Neural progenitor cell (in vitro differentiated cells): ENCODE data around the gene COIL. TPM values are rescaled to one million over a fixed set of nuclear protein-coding genes. Genes with fewer than 3 reads are reported as not detected.

Experiments used
- DNase-seq: peaks from one replicate; pipeline ENCODE4 v3.0.0-alpha.2; 2016; ENCODE audit warnings: low spot score
- H2AFZ ChIP-seq: fragments of 200-600 bp; sonication (generic); replicated peaks from 2 replicates; pipeline ENCODE4 v1.6.1; 2016; ENCODE audit warnings: antibody characterized with exemption
- H3F3A ChIP-seq: fragments of 200-600 bp; sonication (generic); 2 replicates; pipeline ENCODE4 v1.6.1; 2016; ENCODE audit warnings: antibody characterized with exemption, low read depth
- H3K27ac ChIP-seq: fragments of 200-600 bp; sonication (generic); 2 replicates; pipeline ENCODE4 v1.5.1; 2016; ENCODE audit warnings: mild to moderate bottlenecking
- H3K27me3 ChIP-seq: fragments of 200-600 bp; sonication (generic); 2 replicates; pipeline ENCODE4 v1.6.1; 2016; ENCODE audit warnings: mild to moderate bottlenecking, moderate library complexity
- H3K36me3 ChIP-seq: fragments of 200-600 bp; sonication (generic); 2 replicates; pipeline ENCODE4 v1.5.1; 2016
- H3K4me1 ChIP-seq: fragments of 200-600 bp; sonication (generic); 2 replicates; pipeline ENCODE4 v1.6.1; 2016; ENCODE audit warnings: mixed run types
- H3K4me2 ChIP-seq: fragments of 200-600 bp; sonication (generic); 2 replicates; pipeline ENCODE4 v1.6.1; 2016
- H3K4me3 ChIP-seq: fragments of 200-600 bp; sonication (generic); 2 replicates; pipeline ENCODE4 v1.5.1; 2016
- H3K79me2 ChIP-seq: fragments of 200-600 bp; sonication (generic); 2 replicates; pipeline ENCODE4 v1.6.1; 2016; ENCODE audit warnings: low read depth
- H3K9ac ChIP-seq: fragments of 200-600 bp; sonication (generic); 2 replicates; pipeline ENCODE4 v1.6.1; 2016
- H3K9me3 ChIP-seq: fragments of 200-600 bp; sonication (generic); 2 replicates; pipeline ENCODE4 v1.5.1; 2016; ENCODE audit warnings: low read depth
- H4K20me1 ChIP-seq: fragments of 200-600 bp; sonication (generic); 2 replicates; pipeline ENCODE4 v1.6.1; 2016; ENCODE audit warnings: low read depth
- H3K27ac Mint-ChIP-seq: 3 replicates; pipeline ENCODE4 v1.8.0; 2021; ENCODE audit warnings: mixed read lengths
- H3K27me3 Mint-ChIP-seq: 2 replicates; pipeline ENCODE4 v1.8.0; 2022; ENCODE audit warnings: low read depth, mild to moderate bottlenecking, inconsistent platforms, moderate library complexity, mixed read lengths; ENCODE audit not compliant: insufficient read depth
- H3K36me3 Mint-ChIP-seq: 3 replicates; pipeline ENCODE4 v1.8.0; 2021; ENCODE audit warnings: mixed read lengths
- H3K4me1 Mint-ChIP-seq: 3 replicates; pipeline ENCODE4 v1.8.0; 2021; ENCODE audit warnings: mixed read lengths
- H3K4me3 Mint-ChIP-seq: 3 replicates; pipeline ENCODE4 v1.8.0; 2021; ENCODE audit warnings: mild to moderate bottlenecking, moderate library complexity, mixed read lengths
- H3K9me3 Mint-ChIP-seq: 3 replicates; pipeline ENCODE4 v1.8.0; 2020; ENCODE audit warnings: mixed read lengths
- CTCF ChIP-seq: fragments of 200-600 bp; sonication (generic); IDR thresholded peaks from 2 replicates; pipeline ENCODE4 v1.5.1; 2017; ENCODE audit warnings: antibody characterized with exemption, mild to moderate bottlenecking
- EZH2 ChIP-seq: fragments of 200-600 bp; sonication (generic); IDR thresholded peaks from 2 replicates; pipeline ENCODE4 v1.6.1; 2017; ENCODE audit warnings: antibody characterized with exemption, mild to moderate bottlenecking, moderate library complexity
- EZH2phosphoT487 ChIP-seq: fragments of 200-600 bp; sonication (generic); IDR thresholded peaks from 2 replicates; pipeline ENCODE4 v1.6.1; 2017; ENCODE audit warnings: antibody characterized with exemption
- total RNA-seq: library from RNA; depleted of rRNA; stranded (reverse); fragments of >200 nt; gene quantifications from 2 replicates; pipeline ENCODE4 v1.2.3, GENCODE V29; 2015; ENCODE audit warnings: low replicate concordance

Gene COIL
- total RNA-seq, 1 donor from 2014 or later = 40.0 TPM

GRCh38 chr17:56917559-56918296 is 43.1 kb downstream of the COIL start:
- H3K79me2 ChIP-seq = no peaks in the 10 kb centered on the region
- H2AFZ ChIP-seq = no peak overlapping the region
- no peaks in the 10 kb centered on the region for H3K36me3 ChIP-seq
- H3K36me3 Mint-ChIP-seq = no peaks in the 10 kb centered on the region
- H3K9ac ChIP-seq = no peak overlapping the region
- H3K27ac ChIP-seq = no peak overlapping the region
- peaks cover 14% of the 10 kb centered on the region for H3K4me1 Mint-ChIP-seq
- no peaks in the 10 kb centered on the region for H3F3A ChIP-seq
- no peaks in the 10 kb centered on the region for H3K9me3 ChIP-seq
- H3K4me1 ChIP-seq = peaks cover 8% of the 10 kb centered on the region
- no peak for TF ChIP-seq CTCF
- no peak for TF ChIP-seq EZH2
- TF ChIP-seq EZH2phosphoT487 = no peak
- H3K4me2 ChIP-seq = no peak overlapping the region
- DNase-seq = no peak
- H3K27me3 ChIP-seq = peaks cover 35% of the 10 kb centered on the region
- H4K20me1 ChIP-seq = no peaks in the 10 kb centered on the region
- no peak overlapping the region for H3K27ac Mint-ChIP-seq
- H3K9me3 Mint-ChIP-seq = peaks cover 11% of the 10 kb centered on the region
- H3K4me3 Mint-ChIP-seq = no peak overlapping the region
- H3K4me3 ChIP-seq = no peak overlapping the region
- peaks cover 7% of the 10 kb centered on the region for H3K27me3 Mint-ChIP-seq

- Mint-ChIP-seq H3K36me3 (no peaks in the 10 kb centered on the region), H3K9me3 (peaks cover 11% of the 10 kb centered on the region), H3K4me1 (peaks cover 14% of the 10 kb centered on the region), H3K27ac (peak overlapping the region; percentile 25), H3K27me3 (peaks cover 13% of the 10 kb centered on the region), H3K4me3 (peak overlapping the region; percentile 86)
- TF ChIP-seq EZH2phosphoT487 (no peak), CTCF (no peak), EZH2 (no peak)
- Histone ChIP-seq H3K9ac (no peak overlapping the region), H3K27ac (no peak overlapping the region), H4K20me1 (no peaks in the 10 kb centered on the region), H3K9me3 (no peaks in the 10 kb centered on the region), H3K4me1 (peaks cover 8% of the 10 kb centered on the region), H3K27me3 (peaks cover 40% of the 10 kb centered on the region), H3K36me3 (no peaks in the 10 kb centered on the region), H2AFZ (peak overlapping the region; percentile 90), H3K4me3 (peak overlapping the region; percentile 65), H3K79me2 (no peaks in the 10 kb centered on the region), H3F3A (no peaks in the 10 kb centered on the region), H3K4me2 (peak overlapping the region; percentile 89)
- no peak for DNase-seq
Measured at GRCh38 chr17:56914581-56915273, 46.1 kb downstream of the COIL start.

DNA sequence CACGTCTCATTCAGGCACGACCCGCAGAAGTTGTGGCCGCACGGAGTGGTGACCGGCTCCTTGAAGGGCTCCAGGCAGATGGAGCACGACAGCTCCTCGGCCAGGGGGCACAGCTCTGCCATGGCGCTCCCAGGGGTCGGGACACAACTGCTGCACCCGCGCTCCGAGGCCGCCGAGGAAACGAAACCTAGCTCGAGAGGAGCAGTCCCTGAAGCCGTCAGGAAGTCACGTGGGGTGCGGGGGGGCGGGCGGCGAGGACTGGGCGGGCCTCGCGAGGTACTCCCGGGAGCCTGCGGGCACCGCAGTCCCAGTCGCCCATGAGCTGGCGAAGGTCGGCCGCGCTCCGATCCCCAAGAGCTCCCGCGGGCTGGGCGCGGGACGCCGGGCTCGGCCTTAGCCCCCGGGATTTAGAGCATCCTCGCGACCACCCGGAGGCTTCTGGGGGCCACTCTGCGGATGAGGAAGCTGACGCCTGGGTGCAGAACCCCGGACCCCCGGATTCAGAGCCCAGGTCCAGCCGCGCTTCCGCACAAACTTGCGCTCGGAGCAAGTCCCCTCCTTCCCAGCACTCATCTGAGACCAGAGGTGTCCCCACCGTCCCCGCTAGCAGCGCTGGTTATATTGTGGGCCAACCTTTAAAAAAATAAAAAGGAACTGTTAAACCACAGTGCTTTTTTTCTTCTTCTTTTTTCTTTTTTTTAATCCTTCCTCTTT is 46.8 kb downstream of the COIL start, which contains the start of gene TRIM25:
TRIM25 (minus strand) TSS at position 183 of the 714 bp plus-strand sequence; CDS start at position 122, 61 bp downstream.
- H3K4me1 Mint-ChIP-seq = peaks cover 14% of the 10 kb centered on the region
- Histone ChIP-seq H3K4me2 (peak within 1 kb of the TSS; percentile 89), H3K4me3 (peak within 1 kb of the TSS; percentile 65), H4K20me1 (no peaks in the 10 kb centered on the region), H3K27me3 (peaks cover 40% of the 10 kb centered on the region), H3K79me2 (no peaks in the 10 kb centered on the region), H3F3A (no peaks in the 10 kb centered on the region), H2AFZ (peak within 1 kb of the TSS; percentile 90), H3K9ac (no peak within 1 kb of the TSS), H3K4me1 (peaks cover 8% of the 10 kb centered on the region), H3K9me3 (no peaks in the 10 kb centered on the region), H3K27ac (no peak within 1 kb of the TSS), H3K36me3 (no peaks in the 10 kb centered on the region)
- peaks cover 11% of the 10 kb centered on the region for H3K27me3 Mint-ChIP-seq
- H3K4me3 Mint-ChIP-seq = peak within 1 kb of the TSS; percentile 90
- TF ChIP-seq CTCF = no peak
- TF ChIP-seq EZH2phosphoT487 = peak; percentile 53
- TF ChIP-seq EZH2 = no peak
- H3K27ac Mint-ChIP-seq = peak within 1 kb of the TSS; percentile 25
- DNase-seq = peak; percentile 88
- H3K36me3 Mint-ChIP-seq = no peaks in the 10 kb centered on the region
- peaks cover 11% of the 10 kb centered on the region for H3K9me3 Mint-ChIP-seq
